Measurements from ENCODE around the gene ERGIC1.

GRCh38 chr5:172852490-172853354, 18.7 kb downstream of the ERGIC1 start:
- TF ChIP-seq USF2 (IDR thresholded peaks at IDR 0.05; ENCODE audit: low read length): no peak
- no peak for TF ChIP-seq ATF3 (IDR thresholded peaks at IDR 0.05; ENCODE audit: insufficient read depth, low read depth, low read length)
- TF ChIP-seq CTCF (IDR thresholded peaks at IDR 0.05; ENCODE audit: control extremely low read depth in 1 of 3, insufficient read depth in 1 of 3, low read depth in 1 of 3, low read length in 3 of 3): no peak
- no peak for TF ChIP-seq CHD7 (IDR thresholded peaks at IDR 0.05; ENCODE audit: insufficient replicate concordance, low read length)
- no peak for TF ChIP-seq KDM1A (IDR thresholded peaks at IDR 0.05; ENCODE audit: borderline replicate concordance, low read length)
- no peak for TF ChIP-seq POLR2A (IDR thresholded peaks at IDR 0.05; ENCODE audit: control extremely low read depth in 1 of 2, low read depth in 2 of 2, low read length in 2 of 2)
- TF ChIP-seq FOSL1 (IDR thresholded peaks at IDR 0.05; ENCODE audit: insufficient read depth, low read depth, low read length): no peak
- no peak for TF ChIP-seq SP1 (IDR thresholded peaks at IDR 0.05; ENCODE audit: low read depth, low read length)
- no peak for TF ChIP-seq CREB1 (IDR thresholded peaks at IDR 0.05)
- TF ChIP-seq GABPA (IDR thresholded peaks at IDR 0.05; ENCODE audit: borderline replicate concordance, insufficient read depth, low read length): no peak
